Forelimb muscle (tissue), 1 donor: ENCODE measurements around the gene PTPA. TPM values are rescaled to one million over a fixed set of nuclear protein-coding genes. Genes with fewer than 3 reads are reported as not detected.

Source experiments
- DNase-seq: peaks from one replicate; pipeline ENCODE4 v3.0.0-alpha.2; 2013; ENCODE audit warnings: low read depth
- polyA plus RNA-seq: library from polyadenylated mRNA; unstranded; fragments of 120-200 nt; gene quantifications from one replicate; pipeline ENCODE4 v1.2.1, GENCODE V29; 2013; ENCODE audit not compliant: insufficient read length

The PTPA gene
- polyA plus RNA-seq, 1 donor = 131 TPM

DNA sequence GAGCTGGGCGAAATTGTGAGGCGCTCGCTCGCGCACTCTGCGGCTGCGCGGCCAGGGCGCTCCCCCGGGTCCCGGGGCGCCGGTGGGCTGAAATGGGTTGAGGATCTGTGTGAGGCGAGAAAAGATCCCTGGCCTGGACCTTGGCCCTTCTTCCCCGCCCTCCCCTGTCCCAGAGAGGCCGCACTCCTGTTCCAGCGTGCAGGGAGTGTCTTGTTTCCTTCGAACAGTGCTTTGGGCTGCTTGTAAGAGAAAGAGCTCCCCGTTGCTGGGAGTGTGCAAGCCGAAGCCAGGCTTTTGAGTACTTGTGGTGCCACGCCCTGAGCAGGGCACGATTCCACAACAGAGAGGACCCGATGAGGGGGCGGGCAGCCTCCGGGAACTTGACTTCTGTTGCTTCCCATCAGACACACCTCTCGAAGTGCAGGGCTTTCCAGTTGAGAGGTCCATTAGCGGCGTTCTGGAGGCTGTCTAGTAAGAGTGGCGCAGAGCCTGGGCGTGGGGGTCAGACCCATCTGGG, 29.8 kb upstream of the PTPA start:
- no peak for DNase-seq

DNA sequence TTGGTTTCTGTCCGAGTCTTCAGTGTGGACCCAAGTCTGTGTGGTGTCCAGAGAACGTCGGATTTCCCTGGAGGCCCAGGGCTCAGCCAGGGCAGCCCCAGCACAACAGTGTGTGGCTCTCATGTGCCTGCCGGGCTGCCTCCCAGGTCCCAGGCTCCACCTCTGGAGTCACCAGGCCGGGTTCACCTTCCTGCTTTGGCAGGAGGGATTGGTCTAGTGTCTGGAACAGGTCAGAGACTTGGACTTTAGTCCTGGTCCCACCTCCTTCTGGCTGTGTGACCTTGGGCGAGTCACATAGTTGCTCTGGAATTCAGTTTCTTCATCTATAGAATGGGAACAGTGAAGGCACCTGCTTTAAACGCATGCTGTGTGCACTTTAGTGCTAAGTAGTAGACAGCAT, 27.1 kb upstream of the PTPA start:
- no peak for DNase-seq

DNA sequence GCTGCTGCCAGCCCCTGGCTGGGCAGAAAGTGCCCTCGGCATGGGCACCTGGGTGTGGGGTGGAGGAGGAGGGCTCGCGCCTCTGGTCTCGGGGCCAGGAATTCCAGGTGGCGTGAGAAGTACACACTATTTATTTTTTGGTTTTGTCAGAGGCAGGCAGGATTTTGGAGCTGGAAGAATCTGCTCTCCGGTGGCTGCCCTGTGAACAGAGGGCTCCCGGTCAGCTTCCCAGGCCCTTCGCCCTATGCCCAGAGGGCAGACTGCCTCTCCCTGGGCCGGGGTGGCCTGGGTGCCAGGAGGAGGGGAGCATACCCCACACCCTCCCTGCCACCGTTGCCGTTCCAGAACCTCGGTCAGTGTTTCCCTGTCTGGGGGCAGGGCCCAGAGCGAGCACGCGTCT, 22.0 kb upstream of the PTPA start:
- no peak for DNase-seq

GRCh38 chr9:129093602-129094386, 17.4 kb upstream of the PTPA start:
- DNase-seq = no peak

GRCh38 chr9:129094387-129095169, 16.6 kb upstream of the PTPA start:
- no peak for DNase-seq

DNA sequence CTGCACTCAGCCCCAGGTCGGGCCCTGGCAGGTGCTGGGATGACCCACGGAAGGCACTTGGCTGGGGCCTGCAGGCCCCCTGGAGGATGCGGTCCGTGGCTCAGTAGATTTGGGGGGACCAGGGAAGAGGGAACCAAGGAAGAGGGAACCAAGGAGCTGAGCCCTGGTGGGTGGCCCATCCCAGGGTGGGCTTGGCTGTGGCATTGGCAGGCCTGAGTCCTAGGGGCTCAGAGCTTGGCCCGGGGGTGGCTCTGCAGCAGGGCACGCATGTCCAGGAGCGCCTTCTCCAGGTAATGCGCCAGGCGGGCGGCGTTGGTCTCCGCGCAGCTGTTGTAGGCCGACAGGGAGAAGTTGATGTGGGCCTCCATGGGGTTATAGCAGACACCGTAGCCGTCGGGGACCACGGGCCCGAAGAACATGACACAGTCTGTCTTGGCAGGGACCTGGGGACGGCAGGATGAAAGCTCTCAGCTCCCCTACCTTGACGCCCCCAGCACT, 16.0 kb upstream of the PTPA start:
- no peak for DNase-seq

DNA sequence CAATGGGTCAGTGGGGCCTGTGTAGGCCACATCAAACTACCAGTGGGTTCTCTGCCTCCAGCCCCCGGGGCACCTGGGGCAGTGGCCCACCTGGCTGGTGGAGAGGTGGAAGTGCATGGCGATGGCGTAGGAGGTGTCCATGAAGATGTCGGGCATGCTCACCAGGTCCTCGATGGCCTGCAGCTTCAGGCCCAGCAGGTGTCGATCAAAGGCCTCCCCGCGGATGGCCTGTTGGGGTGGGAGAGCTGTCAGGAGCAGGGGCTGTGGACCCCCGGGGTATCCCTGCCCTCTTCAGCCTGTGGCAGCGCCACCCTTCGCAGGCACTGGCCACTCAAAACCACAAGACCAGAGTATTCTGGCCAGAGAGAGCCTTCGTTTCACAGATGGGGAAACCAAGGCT, 15.3 kb upstream of the PTPA start:
- no peak for DNase-seq

- DNase-seq = no peak
These were observed 13.4 kb upstream of the PTPA start for GRCh38 chr9:129097671-129098306.

DNA sequence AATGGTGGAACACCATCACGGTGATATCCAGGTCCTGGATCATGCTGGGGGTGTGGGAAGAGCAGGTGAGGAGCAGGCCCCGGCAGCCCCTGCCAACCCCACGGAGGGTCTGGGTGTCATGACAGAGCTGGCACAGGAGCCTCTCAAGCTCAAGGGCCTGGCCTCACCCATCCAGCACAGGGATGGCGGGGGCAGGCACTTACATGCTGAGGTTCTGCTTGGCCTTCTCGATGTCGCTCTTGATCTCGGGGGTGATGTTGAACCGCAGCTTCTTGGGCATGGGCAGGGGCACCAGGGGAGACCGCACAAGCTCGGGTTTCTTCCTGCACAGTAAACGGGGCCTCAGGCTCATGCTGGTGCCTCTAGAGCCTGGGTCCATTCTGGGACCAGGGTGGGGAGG, 12.9 kb upstream of the PTPA start:
- no peak for DNase-seq

GRCh38 chr9:129100383-129101169, 10.6 kb upstream of the PTPA start:
- no peak for DNase-seq

DNA sequence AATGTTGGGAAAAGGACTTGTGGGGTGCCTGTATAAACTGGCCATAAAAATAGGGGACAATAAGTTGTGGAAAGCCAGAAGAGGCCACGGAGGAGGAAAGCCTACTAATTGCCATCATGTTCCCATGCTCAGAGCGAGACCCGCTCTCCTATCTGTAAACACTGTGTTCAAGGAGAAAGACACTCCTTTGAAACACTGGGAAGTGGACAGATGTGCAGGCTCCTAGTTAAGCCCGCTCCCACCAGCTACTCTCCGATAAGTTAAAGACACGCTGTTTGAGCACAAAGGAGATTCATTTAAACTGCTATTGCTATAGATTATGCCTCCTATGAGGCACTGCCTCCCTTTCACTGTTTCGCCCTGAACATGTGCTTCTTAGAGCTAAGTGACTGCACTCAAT, 9.9 kb upstream of the PTPA start:
- no peak for DNase-seq

GRCh38 chr9:129102095-129102525, 9.1 kb upstream of the PTPA start:
- DNase-seq = no peak

DNA sequence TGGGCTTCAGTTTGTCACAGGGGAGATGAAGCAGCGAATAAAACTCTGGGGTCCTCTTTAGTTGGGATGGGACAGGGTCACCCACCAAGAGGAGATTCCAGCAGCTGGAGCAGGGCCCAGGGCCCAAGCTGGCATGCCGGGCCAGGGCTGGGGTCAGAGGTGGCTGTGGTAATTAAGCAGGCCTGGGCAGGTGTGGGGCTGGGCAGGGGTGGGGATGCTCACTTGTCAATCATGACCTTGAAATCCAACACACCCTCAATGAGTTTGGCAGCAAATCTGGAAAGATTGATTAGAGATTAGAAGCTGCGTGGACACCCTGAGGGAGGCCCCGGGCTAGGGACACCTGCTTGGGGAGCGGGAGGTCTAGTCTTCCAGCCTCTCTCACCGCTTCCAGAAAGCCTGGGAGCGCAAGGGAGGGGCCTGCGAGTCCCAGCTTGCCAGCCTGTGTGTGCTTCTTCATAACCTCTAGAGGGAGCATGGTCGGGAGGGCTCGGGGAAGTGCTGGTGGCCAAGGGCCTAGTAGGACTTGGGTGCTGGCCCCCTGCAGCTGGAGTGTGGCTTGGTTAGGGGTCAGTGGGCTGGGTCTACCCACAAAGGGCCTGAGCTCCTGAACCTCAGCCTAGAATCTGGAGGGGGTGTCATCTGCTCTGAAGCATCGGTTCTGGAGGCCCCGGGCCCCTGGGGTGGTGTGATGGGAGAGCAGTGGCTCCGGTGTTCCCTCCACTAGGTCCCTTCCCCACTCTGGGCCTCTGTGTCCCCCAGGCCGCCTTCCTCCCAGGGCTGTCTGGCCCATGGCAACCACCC, 8.2 kb upstream of the PTPA start:
- DNase-seq = no peak

DNA sequence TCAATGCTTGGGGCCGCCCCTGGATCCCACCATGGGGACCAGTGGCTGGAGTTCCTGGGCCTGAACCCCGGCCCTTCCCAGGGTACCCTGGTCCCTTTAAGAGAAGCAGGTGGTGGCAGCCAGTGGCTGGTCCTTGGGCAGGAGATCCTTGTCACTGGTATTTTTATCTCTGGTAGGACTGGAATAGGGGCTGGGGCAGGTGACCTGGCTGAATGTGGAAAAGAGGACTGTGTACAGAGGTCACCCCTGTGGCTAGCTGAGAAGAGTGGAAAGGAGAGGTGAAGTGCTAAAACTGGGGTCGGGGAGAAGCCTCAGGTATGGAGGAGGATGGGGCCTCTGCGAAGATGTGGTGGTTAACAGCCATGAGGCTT, 7.6 kb upstream of the PTPA start:
- DNase-seq = no peak

- DNase-seq = no peak
These were observed 7.2 kb upstream of the PTPA start for GRCh38 chr9:129104051-129104450.

GRCh38 chr9:129105857-129106694, 5.1 kb upstream of the PTPA start:
- no peak for DNase-seq

GRCh38 chr9:129107651-129108050, 3.6 kb upstream of the PTPA start:
- no peak for DNase-seq

GRCh38 chr9:129108083-129108804, 3.0 kb upstream of the PTPA start:
- DNase-seq = no peak
